Mesenchymal stem cell (in vitro differentiated cells and primary cell): ENCODE data around the gene PKIB.
"Not testable (repeated sequence)": the region's sequence is repeated elsewhere in the genome, so short reads cannot be mapped to it uniquely, and the experiment has no call there.

Experiments used
- DNase-seq: peaks from one replicate; pipeline ENCODE4 v3.0.0-alpha.2; 2013
- H2AFZ ChIP-seq: one replicate; pipeline ENCODE4 v1.6.1; 2013; ENCODE audit warnings: low read depth, mild to moderate bottlenecking, control low read depth, inconsistent platforms, low read length, moderate library complexity
- H2AK5ac ChIP-seq: 2 replicates; pipeline ENCODE4 v1.6.1; 2013; ENCODE audit warnings: low read length, moderate library complexity, mild to moderate bottlenecking, inconsistent platforms; ENCODE audit not compliant: severe bottlenecking
- H2BK120ac ChIP-seq: one replicate; pipeline ENCODE4 v1.6.1; 2013; ENCODE audit warnings: low read depth, mild to moderate bottlenecking, inconsistent platforms, low read length, moderate library complexity
- H2BK12ac ChIP-seq, 2 experiments: one replicate each; pipeline ENCODE4 v1.6.1; 2013; ENCODE audit warnings: inconsistent platforms in 2 of 2, low read length in 2 of 2, mild to moderate bottlenecking in 2 of 2, moderate library complexity in 2 of 2, control low read depth in 1 of 2
- H2BK15ac ChIP-seq: one replicate; pipeline ENCODE4 v1.6.1; 2013; ENCODE audit warnings: mild to moderate bottlenecking, low read depth, inconsistent platforms; ENCODE audit not compliant: poor library complexity, severe bottlenecking
- H2BK5ac ChIP-seq: 2 replicates; pipeline ENCODE4 v1.6.1; 2013; ENCODE audit warnings: low read depth, mild to moderate bottlenecking, low read length, control low read depth, inconsistent platforms; ENCODE audit not compliant: poor library complexity, severe bottlenecking
- H3K14ac ChIP-seq, 2 experiments: one replicate each; pipeline ENCODE4 v1.6.1; 2013; ENCODE audit warnings: inconsistent platforms in 2 of 2, low read length in 2 of 2, control low read depth in 1 of 2, mild to moderate bottlenecking in 1 of 2, moderate library complexity in 1 of 2
- H3K18ac ChIP-seq, 2 experiments: one replicate each; pipeline ENCODE4 v1.6.1; 2013; ENCODE audit warnings: inconsistent platforms in 2 of 2, low read length in 2 of 2, control low read depth in 1 of 2, low read depth in 1 of 2, mild to moderate bottlenecking in 1 of 2
- H3K23ac ChIP-seq, 2 experiments: one replicate each; pipeline ENCODE4 v1.6.1; 2013; ENCODE audit warnings: inconsistent platforms in 2 of 2, low read length in 2 of 2, mild to moderate bottlenecking in 2 of 2, moderate library complexity in 2 of 2, control low read depth in 1 of 2
- H3K27ac ChIP-seq: 2 replicates; pipeline ENCODE4 v1.5.1; 2013; ENCODE audit warnings: mild to moderate bottlenecking, moderate library complexity, low read length, control low read depth, inconsistent platforms; ENCODE audit not compliant: poor library complexity, severe bottlenecking
- H3K27me3 ChIP-seq, 2 experiments: 2 replicates each; pipeline versions ENCODE4 v1.6.1 to v1.7.0; 2013; ENCODE audit warnings: low read length in 2 of 2, mild to moderate bottlenecking in 2 of 2, moderate library complexity in 2 of 2, control low read depth in 1 of 2, inconsistent platforms in 1 of 2; ENCODE audit not compliant: control insufficient read depth in 1 of 2, insufficient read depth in 1 of 2
- H3K36me3 ChIP-seq, 2 experiments: 2 replicates each; pipeline versions ENCODE4 v1.6.1 to v1.7.0; 2013; ENCODE audit warnings: low read length in 2 of 2, control low read depth in 1 of 2, inconsistent platforms in 1 of 2, low read depth in 1 of 2, mild to moderate bottlenecking in 1 of 2; ENCODE audit not compliant: insufficient read depth in 2 of 2, control insufficient read depth in 1 of 2
- H3K4ac ChIP-seq, 2 experiments: one replicate each; pipeline ENCODE4 v1.6.1; 2013; ENCODE audit warnings: inconsistent platforms in 2 of 2, low read length in 2 of 2, mild to moderate bottlenecking in 2 of 2, moderate library complexity in 2 of 2, control low read depth in 1 of 2, low read depth in 1 of 2
- H3K4me1 ChIP-seq: 2 replicates; pipeline ENCODE4 v1.6.1; 2013; ENCODE audit warnings: low read depth, low read length, control low read depth; ENCODE audit not compliant: control insufficient read depth, insufficient read depth
- H3K4me2 ChIP-seq: 2 replicates; pipeline ENCODE4 v1.6.1; 2013; ENCODE audit warnings: low read length, mild to moderate bottlenecking, inconsistent platforms; ENCODE audit not compliant: poor library complexity, severe bottlenecking
- H3K4me3 ChIP-seq, 2 experiments: 2 replicates each; pipeline versions ENCODE4 v1.5.1 to v1.7.0; 2013; ENCODE audit warnings: low read length in 2 of 2, mild to moderate bottlenecking in 2 of 2, control low read depth in 1 of 2, low read depth in 1 of 2; ENCODE audit not compliant: insufficient read depth in 1 of 2
- H3K79me1 ChIP-seq: replicated peaks from 2 replicates; pipeline ENCODE4 v1.6.1; 2013; ENCODE audit warnings: mild to moderate bottlenecking, control low read depth, low read length, inconsistent platforms; ENCODE audit not compliant: poor library complexity, severe bottlenecking
- H3K9ac ChIP-seq: 2 replicates; pipeline ENCODE4 v1.7.0; 2013; ENCODE audit warnings: mild to moderate bottlenecking, low read length, moderate library complexity
- H3K9me3 ChIP-seq: 2 replicates; pipeline ENCODE4 v1.7.0; 2013; ENCODE audit warnings: mild to moderate bottlenecking, low read length; ENCODE audit not compliant: control insufficient read depth
- H4K8ac ChIP-seq: one replicate; pipeline ENCODE4 v1.6.1; 2013; ENCODE audit warnings: inconsistent platforms, mild to moderate bottlenecking, low read length, moderate library complexity
- H4K91ac ChIP-seq: one replicate; pipeline ENCODE4 v1.6.1; 2013; ENCODE audit warnings: mild to moderate bottlenecking, low read length, inconsistent platforms
- WGBS: methylation state at CpG from one replicate; pipeline ENCODE4 v1.1.7; 2013; ENCODE audit warnings: mixed read lengths; 5-methylcytosine and 5-hydroxymethylcytosine counted together

Gene PKIB

GRCh38 chr6:122631571-122632249 is 21.5 kb downstream of the PKIB start:
- Histone ChIP-seq H2BK12ac (no peak overlapping the region), H3K18ac (peak overlapping the region in 1 of 2 experiments; percentile 28), H3K23ac (no peak overlapping the region), H3K4me1 (no peaks in the 10 kb centered on the region), H3K36me3 (peaks cover 0 to 3% of the 10 kb centered on the region in 2 experiments), H2AK5ac (no peak overlapping the region), H2AFZ (no peak overlapping the region), H3K14ac (no peak overlapping the region), H2BK120ac (no peak overlapping the region), H3K27me3 (no peaks in the 10 kb centered on the region), H2BK15ac (no peak overlapping the region), H4K8ac (no peak overlapping the region), H3K79me1 (peaks cover 5% of the 10 kb centered on the region), H3K4ac (no peak overlapping the region), H3K9me3 (no peaks in the 10 kb centered on the region), H3K27ac (no peak overlapping the region), H4K91ac (no peak overlapping the region), H3K4me3 (no peak overlapping the region), H2BK5ac (no peak overlapping the region), H3K9ac (no peak overlapping the region), H3K4me2 (no peak overlapping the region)
- DNase-seq, result peak; percentile 48
- 85% methylated on average over 2 of the region's 3 CpGs for WGBS

- H3K4ac ChIP-seq, result no peak overlapping the region
- no peak overlapping the region for H3K4me3 ChIP-seq
- H3K27ac ChIP-seq, result no peak overlapping the region
- H3K27me3 ChIP-seq, result no peaks in the 10 kb centered on the region
- H2BK12ac ChIP-seq, result no peak overlapping the region
- no peak overlapping the region for H2AK5ac ChIP-seq
- H3K36me3 ChIP-seq, result peaks cover 0 to 6% of the 10 kb centered on the region in 2 experiments
- H2BK120ac ChIP-seq, result no peak overlapping the region
- no peak overlapping the region for H2BK15ac ChIP-seq
- no peak overlapping the region for H4K91ac ChIP-seq
- no peak overlapping the region for H3K9ac ChIP-seq
- H4K8ac ChIP-seq, result no peak overlapping the region
- peaks cover 15% of the 10 kb centered on the region for H3K79me1 ChIP-seq
- no peak overlapping the region for H3K4me2 ChIP-seq
- H3K14ac ChIP-seq, result no peak overlapping the region
- DNase-seq, result no peak
- H2AFZ ChIP-seq, result no peak overlapping the region
- no peaks in the 10 kb centered on the region for H3K9me3 ChIP-seq
- no peak overlapping the region for H2BK5ac ChIP-seq
- WGBS, result 94% methylated on average over 2 of the region's 5 CpGs
- no peak overlapping the region for H3K18ac ChIP-seq
- H3K4me1 ChIP-seq, result peaks cover 4% of the 10 kb centered on the region
- H3K23ac ChIP-seq, result no peak overlapping the region
These were observed 30.2 kb downstream of the PKIB start for GRCh38 chr6:122640366-122640765.

GRCh38 chr6:122641819-122642218 is 31.6 kb downstream of the PKIB start:
- no peak overlapping the region for H2BK15ac ChIP-seq
- no peak overlapping the region for H3K4ac ChIP-seq
- H3K27ac ChIP-seq, result no peak overlapping the region
- H3K4me2 ChIP-seq, result no peak overlapping the region
- no peak overlapping the region for H2AFZ ChIP-seq
- no peaks in the 10 kb centered on the region for H3K27me3 ChIP-seq
- no peak overlapping the region for H2AK5ac ChIP-seq
- peaks cover 4% of the 10 kb centered on the region for H3K4me1 ChIP-seq
- H3K14ac ChIP-seq, result no peak overlapping the region
- no peak overlapping the region for H2BK12ac ChIP-seq
- no peak overlapping the region for H3K4me3 ChIP-seq
- no peak overlapping the region for H4K8ac ChIP-seq
- WGBS, result 98% methylated on average over 3 of the region's 3 CpGs
- H3K9ac ChIP-seq, result no peak overlapping the region
- no peak overlapping the region for H4K91ac ChIP-seq
- no peak for DNase-seq
- H3K23ac ChIP-seq, result no peak overlapping the region
- H2BK120ac ChIP-seq, result no peak overlapping the region
- H2BK5ac ChIP-seq, result no peak overlapping the region
- H3K18ac ChIP-seq, result no peak overlapping the region
- H3K36me3 ChIP-seq, result peaks cover 0 to 6% of the 10 kb centered on the region in 2 experiments
- no peaks in the 10 kb centered on the region for H3K9me3 ChIP-seq
- peaks cover 18% of the 10 kb centered on the region for H3K79me1 ChIP-seq

- not testable (repeated sequence) for H3K27ac ChIP-seq, H3K4me1 ChIP-seq, DNase-seq, H3K4me2 ChIP-seq, H3K27me3 ChIP-seq, H4K8ac ChIP-seq, H3K23ac ChIP-seq, H3K9ac ChIP-seq, H3K18ac ChIP-seq, H2AK5ac ChIP-seq, H3K36me3 ChIP-seq, H2BK5ac ChIP-seq, H4K91ac ChIP-seq, H2BK12ac ChIP-seq, H3K4ac ChIP-seq, H3K14ac ChIP-seq, H3K9me3 ChIP-seq, H2BK15ac ChIP-seq, H2BK120ac ChIP-seq, H3K4me3 ChIP-seq, H2AFZ ChIP-seq
- H3K79me1 ChIP-seq, result peaks cover 18% of the 10 kb centered on the region
- WGBS, result 100% methylated on average over 1 of the region's 1 CpG
These were observed 32.4 kb downstream of the PKIB start for GRCh38 chr6:122642604-122643003.
